ENCODE data around the gene NLN.

DNA sequence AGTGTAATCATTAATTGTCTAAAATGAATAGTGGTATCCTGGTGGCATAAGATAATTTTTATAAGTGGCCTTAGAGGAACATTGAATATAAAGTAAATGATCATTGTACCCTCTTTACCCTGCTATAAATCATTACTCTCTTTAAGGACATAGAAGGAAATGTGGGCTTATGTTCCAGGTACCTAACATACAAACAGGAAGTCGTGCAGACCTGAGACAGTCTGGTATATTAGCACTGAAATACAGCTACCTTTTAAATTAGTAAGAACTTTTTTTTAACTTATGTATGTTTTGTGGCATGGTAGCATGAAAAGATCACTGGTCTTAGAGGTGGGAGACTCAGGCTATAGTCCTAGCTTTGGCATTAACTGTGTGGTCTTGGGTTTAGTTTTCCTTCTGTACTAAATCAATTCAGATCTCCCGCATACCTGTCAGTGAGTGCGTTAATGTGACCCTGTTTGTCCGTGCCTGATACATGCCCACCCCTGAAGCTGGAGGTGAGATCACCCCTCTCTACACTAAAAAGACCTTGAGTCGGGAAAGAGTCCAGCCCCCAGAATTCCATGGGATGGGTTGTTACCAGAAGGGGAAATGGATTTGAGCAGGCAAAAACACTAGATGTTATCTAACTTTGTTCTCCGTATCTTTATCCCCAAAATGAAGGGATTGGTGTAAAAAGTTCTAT is 145.0 kb downstream of the NLN start:
- no peak for TF ChIP-seq POLR2A (IDR thresholded peaks at IDR 0.05)
- TF ChIP-seq, protein P1, sequence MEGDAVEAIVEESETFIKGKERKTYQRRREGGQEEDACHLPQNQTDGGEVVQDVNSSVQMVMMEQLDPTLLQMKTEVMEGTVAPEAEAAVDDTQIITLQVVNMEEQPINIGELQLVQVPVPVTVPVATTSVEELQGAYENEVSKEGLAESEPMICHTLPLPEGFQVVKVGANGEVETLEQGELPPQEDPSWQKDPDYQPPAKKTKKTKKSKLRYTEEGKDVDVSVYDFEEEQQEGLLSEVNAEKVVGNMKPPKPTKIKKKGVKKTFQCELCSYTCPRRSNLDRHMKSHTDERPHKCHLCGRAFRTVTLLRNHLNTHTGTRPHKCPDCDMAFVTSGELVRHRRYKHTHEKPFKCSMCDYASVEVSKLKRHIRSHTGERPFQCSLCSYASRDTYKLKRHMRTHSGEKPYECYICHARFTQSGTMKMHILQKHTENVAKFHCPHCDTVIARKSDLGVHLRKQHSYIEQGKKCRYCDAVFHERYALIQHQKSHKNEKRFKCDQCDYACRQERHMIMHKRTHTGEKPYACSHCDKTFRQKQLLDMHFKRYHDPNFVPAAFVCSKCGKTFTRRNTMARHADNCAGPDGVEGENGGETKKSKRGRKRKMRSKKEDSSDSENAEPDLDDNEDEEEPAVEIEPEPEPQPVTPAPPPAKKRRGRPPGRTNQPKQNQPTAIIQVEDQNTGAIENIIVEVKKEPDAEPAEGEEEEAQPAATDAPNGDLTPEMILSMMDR (IDR thresholded peaks at IDR 0.05): no peak
- TF ChIP-seq POLR2AphosphoS5 (IDR thresholded peaks at IDR 0.05; ENCODE audit: insufficient read depth in 1 of 2, low read depth in 1 of 2): no peak
